Erythroblast (primary cell): Measurements from ENCODE around the gene KLHDC8A.

Source experiments
- GATA1 ChIP-seq: IDR thresholded peaks from 2 replicates; pipeline ENCODE4 v1.6.1; 2011; ENCODE audit warnings: low read depth, mild to moderate bottlenecking, control low read depth, low read length, moderate library complexity
- POLR2A ChIP-seq: IDR thresholded peaks from 2 replicates; pipeline ENCODE4 v1.6.1; 2011; ENCODE audit warnings: mild to moderate bottlenecking, low read length

DNA sequence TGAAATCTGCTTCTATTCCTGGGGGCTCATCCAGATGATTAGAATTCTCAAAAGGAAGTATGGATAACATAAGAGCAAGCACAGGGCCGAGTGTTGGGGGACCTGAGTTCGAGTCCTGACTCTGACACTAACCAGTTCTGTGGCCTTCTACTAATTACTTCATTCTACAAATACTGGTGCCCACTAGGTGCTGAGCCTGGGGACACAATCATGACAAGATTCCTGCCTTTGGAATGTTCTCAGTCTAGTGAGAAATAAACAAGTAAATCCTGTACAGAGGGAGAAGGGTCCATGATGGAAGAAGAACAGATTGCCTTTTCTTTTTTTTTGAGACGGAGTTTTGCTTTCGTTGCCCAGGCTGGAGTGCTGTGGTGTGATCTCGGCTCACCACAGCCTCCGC lies 32.9 kb downstream of the KLHDC8A start:
- TF ChIP-seq POLR2A, result no peak
- TF ChIP-seq GATA1, result no peak
